IMR-90 (cell line): ENCODE results near the gene SPG11.

Experiments
- BHLHE40 ChIP-seq: fragments of 150-350 bp; IDR thresholded peaks from 2 replicates; pipeline ENCODE4 v1.6.1; 2016; ENCODE audit warnings: mild to moderate bottlenecking, low read depth, low read length
- CEBPB ChIP-seq: IDR thresholded peaks from 2 replicates; pipeline ENCODE4 v1.6.1; 2012; ENCODE audit warnings: low read depth, low read length, improper control_type of control experiment
- MXI1 ChIP-seq: IDR thresholded peaks from 2 replicates; pipeline ENCODE4 v1.6.1; 2012; ENCODE audit warnings: low read depth, mild to moderate bottlenecking, low read length, moderate library complexity, borderline replicate concordance
- POLR2A ChIP-seq: IDR thresholded peaks from 2 replicates; pipeline ENCODE4 v1.6.1; 2012; ENCODE audit warnings: mild to moderate bottlenecking, low read depth, low read length
- RCOR1 ChIP-seq: IDR thresholded peaks from 2 replicates; pipeline ENCODE4 v1.6.1; 2012; ENCODE audit warnings: mild to moderate bottlenecking, low read length, improper control_type of control experiment; ENCODE audit not compliant: insufficient replicate concordance
- SMC3 ChIP-seq: fragments of 150-350 bp; IDR thresholded peaks from 2 replicates; pipeline ENCODE4 v1.6.1; 2016; ENCODE audit warnings: low read depth, mild to moderate bottlenecking, antibody characterized with exemption, low read length, moderate library complexity
- TF ChIP-seq, protein P1 (sequence below): conservative IDR thresholded peaks from 2 replicates; pipeline ENCODE4 v1.5.1; 2012; ENCODE audit warnings: mild to moderate bottlenecking, low read depth, low read length, improper control_type of control experiment
- TF ChIP-seq, protein P2 (sequence below): fragments of 150-350 bp; IDR thresholded peaks from 2 replicates; pipeline ENCODE4 v1.6.1; 2017; ENCODE audit warnings: mild to moderate bottlenecking, antibody characterized with exemption, low read length, low read depth

DNA sequence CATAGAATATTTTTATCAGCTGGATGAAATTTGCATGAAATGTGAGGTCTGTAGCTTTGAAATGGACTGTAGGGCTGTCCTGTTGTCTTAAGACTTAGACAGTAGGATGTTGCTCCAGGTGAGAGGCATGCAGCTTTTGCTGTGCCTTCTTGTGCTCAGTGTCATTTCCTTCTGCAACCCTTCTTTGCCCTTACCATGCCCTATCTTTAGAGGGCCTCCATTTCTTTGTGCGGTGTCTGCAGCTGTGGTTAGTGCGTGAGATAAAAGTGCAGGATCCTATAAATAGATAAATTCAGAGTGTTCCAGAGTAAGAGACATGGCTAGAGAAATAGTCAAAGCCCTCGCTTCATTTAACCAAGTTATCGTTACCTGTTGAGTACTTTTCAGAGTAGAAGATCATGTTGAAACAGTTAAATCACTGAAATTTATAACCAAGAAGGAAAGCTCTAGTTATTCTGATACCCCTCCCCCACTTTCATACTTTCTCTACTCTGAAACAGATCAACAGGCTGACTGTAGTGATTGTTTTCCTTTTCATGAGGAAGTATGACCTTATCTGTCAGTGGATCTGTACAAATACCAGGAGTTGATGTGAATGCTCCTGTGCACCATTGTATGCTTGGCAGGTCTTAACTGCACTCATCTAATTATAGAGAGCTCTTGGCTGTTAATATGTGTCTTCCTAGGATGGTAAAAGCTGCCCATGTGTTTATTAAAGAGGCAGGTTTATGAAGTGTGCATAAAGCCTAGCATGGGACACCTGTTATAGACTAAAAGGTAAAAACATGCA is 108.3 kb downstream of the SPG11 start:
- no peak for TF ChIP-seq BHLHE40
- TF ChIP-seq, protein P1, sequence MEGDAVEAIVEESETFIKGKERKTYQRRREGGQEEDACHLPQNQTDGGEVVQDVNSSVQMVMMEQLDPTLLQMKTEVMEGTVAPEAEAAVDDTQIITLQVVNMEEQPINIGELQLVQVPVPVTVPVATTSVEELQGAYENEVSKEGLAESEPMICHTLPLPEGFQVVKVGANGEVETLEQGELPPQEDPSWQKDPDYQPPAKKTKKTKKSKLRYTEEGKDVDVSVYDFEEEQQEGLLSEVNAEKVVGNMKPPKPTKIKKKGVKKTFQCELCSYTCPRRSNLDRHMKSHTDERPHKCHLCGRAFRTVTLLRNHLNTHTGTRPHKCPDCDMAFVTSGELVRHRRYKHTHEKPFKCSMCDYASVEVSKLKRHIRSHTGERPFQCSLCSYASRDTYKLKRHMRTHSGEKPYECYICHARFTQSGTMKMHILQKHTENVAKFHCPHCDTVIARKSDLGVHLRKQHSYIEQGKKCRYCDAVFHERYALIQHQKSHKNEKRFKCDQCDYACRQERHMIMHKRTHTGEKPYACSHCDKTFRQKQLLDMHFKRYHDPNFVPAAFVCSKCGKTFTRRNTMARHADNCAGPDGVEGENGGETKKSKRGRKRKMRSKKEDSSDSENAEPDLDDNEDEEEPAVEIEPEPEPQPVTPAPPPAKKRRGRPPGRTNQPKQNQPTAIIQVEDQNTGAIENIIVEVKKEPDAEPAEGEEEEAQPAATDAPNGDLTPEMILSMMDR: no peak
- no peak for TF ChIP-seq POLR2A
- no peak for TF ChIP-seq MXI1
- no peak for TF ChIP-seq SMC3
- TF ChIP-seq, protein P2, sequence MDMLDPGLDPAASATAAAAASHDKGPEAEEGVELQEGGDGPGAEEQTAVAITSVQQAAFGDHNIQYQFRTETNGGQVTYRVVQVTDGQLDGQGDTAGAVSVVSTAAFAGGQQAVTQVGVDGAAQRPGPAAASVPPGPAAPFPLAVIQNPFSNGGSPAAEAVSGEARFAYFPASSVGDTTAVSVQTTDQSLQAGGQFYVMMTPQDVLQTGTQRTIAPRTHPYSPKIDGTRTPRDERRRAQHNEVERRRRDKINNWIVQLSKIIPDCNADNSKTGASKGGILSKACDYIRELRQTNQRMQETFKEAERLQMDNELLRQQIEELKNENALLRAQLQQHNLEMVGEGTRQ: no peak
- TF ChIP-seq RCOR1: no peak
- no peak for TF ChIP-seq CEBPB
